Erythroblast (primary cell): Measurements from ENCODE around the gene TMEM254.
"Not testable (repeated sequence)": the region's sequence is repeated elsewhere in the genome, so short reads cannot be mapped to it uniquely, and the experiment has no call there.

Source experiments
- DNase-seq, 2 experiments: peaks; one replicate each; lab custom pipeline; 2025; lab: John Stamatoyannopoulos, UW
- GATA1 ChIP-seq: IDR thresholded peaks from 2 replicates; pipeline ENCODE4 v1.6.1; 2011; ENCODE audit warnings: low read depth, mild to moderate bottlenecking, control low read depth, low read length, moderate library complexity
- POLR2A ChIP-seq: IDR thresholded peaks from 2 replicates; pipeline ENCODE4 v1.6.1; 2011; ENCODE audit warnings: mild to moderate bottlenecking, low read length

TMEM254 gene, protein sequence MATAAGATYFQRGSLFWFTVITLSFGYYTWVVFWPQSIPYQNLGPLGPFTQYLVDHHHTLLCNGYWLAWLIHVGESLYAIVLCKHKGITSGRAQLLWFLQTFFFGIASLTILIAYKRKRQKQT

DNA sequence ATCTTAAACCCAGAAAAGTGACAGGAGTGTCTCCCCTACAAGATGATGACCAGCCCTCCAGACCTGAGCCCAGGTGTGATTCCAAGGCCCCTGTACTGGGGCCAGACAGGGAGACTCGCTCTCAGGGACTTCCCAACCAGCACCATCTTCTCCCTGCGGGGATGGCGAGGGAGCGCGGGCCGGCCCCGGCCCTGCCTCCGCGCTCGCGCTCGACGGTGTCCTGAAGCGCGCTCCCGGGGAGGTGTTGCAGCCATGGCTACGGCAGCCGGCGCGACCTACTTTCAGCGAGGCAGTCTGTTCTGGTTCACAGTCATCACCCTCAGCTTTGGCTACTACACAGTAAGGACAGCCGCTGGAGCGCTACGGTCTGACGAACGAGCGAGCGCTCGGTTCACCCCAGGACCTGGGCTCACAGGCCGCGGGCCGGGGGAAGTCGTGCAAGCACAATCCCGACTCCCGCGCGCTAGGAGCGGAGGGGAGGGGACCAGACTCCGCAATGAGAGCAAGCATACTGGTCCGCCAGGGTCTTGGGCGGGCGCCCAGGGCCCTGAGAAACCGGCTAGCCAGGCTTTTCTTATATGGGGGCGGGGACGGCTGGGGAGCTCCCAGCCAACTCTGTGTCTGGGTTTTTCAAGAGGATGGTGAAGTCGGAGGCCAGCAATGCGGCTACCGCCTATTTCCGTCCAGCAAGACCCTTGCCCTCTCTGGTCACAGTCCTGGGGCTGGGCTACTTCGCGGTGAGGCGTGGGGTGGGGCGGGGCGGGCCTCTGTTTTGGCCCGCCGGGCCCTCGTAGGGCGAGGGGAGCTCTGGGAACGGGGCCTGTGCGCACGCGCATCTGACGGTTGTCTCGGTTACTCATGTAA lies at the start of gene TMEM254:
TSS of gene TMEM254 (plus strand) at position 218 of the 864 bp plus-strand sequence. CDS start at position 253, 35 bp downstream.
- TF ChIP-seq POLR2A (peak; percentile 62), GATA1 (no peak)

DNA sequence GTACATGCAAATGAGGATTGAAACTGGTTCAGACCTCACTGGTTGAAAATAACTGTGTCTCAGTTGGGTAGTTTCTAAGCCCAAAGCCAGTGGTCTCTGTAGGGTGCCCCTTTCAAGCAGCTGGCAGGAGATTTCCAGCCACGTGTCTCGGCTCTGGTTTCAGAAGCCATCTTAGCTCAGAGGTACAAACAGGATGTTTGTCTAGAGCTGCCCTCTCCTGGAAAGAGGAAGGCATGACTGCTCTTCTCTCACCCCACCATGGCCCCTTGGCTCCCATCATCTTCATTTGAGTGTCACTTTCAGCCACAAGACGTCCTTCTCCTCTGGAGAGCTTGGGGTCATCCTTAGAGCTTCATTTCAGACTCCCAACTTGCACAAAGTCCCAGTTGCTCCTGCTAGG lies 49.3 kb upstream of the TMEM254 start:
- DNase-seq = peak; percentile 13 to 40

More for the DNA sequence above, at the start of gene TMEM254:
- peak; percentile 90 to 93 for DNase-seq

DNA sequence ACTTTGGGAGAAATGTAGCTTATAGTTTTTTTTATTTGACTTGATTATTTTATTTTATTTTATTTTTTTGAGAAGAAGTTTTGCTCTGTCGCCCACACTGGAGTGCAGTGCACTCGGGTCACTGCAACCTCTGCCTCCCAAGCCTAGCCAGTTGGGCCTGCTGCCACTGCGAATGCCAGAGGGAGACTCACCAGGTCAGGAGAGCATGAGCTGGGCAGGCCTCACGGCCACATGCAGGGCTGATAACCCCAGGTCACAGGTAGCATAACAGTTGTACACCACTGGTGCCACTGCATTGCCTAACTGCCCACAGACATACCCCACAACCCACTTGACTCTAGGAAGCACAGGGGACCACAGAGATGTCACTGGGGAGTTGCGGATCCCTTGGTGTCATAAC lies 48.6 kb upstream of the TMEM254 start:
- not testable (repeated sequence) for DNase-seq

DNA sequence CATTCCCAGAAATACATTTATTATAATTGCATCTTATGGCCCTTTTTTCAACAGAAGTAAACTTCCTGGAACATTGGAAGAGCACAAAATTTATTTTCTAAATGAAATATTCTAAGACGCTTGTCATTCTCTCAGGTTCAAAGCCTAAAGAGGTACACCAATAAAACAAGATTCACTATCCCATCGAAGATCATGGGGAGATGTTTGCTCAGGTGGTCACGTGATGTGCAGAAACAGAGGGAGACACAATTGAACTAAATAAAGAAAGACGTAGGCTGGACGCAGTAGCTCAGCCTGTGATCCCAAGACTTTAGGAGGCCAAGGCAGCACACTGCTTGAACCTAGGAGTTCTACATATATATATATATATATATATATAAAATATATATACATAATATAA lies 46.0 kb upstream of the TMEM254 start:
- no peak for TF ChIP-seq GATA1
- no peak for TF ChIP-seq POLR2A
- DNase-seq = no peak

DNA sequence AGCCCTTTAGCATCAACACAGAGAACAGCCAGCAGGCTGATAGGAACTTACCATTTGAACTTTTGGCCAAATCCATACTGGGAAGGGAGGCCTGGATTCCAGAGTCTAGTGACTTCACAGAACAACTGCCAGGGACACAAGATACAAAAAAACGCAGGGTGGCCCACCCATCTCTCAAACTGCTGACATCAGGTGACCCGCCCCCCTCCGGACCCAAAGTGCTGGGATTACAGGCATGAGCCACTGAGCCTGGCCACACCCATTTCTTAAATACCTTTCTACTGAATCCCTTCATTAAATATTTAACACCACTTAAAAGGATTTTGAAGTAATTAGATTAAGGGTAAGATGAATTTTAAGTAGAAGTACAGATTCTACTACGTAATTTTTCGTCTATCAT lies 43.7 kb upstream of the TMEM254 start:
- not testable (repeated sequence) for DNase-seq

DNA sequence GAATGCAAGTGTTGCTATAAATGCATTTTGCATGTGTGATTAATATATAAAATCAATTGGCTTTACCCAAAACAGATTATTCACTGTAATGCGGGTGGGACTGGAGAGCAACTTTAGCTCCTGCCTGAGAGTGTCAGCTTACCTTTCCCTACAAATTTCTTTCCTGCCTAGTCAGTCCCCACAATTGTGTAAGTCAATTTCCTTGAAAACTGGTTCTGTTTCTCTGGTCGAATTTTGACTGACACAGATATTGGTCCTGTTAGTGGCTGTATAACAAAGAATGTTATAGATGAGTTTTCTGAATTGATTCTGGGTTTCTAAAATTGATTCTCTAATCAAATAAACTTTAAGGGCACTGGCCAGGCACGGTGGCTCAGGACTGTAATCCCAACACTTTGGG lies 43.0 kb upstream of the TMEM254 start:
- not testable (repeated sequence) for DNase-seq

DNA sequence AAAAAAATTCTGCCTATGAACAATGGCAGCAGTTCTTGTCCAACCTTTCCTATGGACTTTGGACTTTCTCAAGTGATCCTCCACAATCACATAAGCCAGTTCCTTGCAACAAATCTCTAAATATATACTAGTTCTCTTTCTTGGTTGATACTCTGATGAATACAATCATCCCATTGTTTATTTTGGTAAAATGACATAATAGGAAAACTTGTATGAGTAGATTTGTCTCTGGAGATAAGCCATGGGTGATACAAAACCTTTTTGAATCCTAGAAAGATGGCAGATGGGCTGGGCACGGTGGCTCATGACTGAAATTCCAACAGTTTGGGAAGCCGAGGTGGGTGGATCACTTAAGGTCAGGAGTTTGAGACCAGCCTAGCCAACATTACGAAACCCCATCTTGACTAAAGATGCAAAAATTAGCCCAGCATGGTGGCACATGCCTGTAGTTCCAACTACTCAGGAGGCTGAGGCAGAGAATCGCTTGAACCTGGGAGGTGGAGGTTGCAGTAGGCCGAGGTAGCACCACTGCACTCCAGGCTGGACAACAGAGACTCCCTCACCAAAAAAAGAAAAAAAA lies 41.5 kb upstream of the TMEM254 start:
- not testable (repeated sequence) for DNase-seq

DNA sequence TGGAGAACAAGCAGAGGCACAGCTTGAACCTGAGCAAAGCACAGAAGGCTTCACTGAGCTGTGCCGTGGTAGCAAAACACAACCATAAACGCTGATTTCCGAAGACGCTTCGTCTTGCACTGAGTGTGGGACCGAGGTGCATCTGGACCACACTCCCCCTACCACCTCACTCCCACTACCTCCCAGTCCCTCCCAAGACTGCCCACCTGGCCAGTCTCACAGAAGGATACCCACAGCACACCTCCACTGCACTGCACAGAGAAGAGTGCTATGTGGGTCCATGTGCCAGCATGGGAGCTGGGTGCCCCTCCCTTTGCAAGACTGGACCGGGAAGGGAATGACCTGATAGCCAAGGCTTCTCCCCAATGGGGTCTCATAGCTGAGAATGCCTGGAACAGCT lies 40.2 kb upstream of the TMEM254 start:
- not testable (repeated sequence) for DNase-seq

DNA sequence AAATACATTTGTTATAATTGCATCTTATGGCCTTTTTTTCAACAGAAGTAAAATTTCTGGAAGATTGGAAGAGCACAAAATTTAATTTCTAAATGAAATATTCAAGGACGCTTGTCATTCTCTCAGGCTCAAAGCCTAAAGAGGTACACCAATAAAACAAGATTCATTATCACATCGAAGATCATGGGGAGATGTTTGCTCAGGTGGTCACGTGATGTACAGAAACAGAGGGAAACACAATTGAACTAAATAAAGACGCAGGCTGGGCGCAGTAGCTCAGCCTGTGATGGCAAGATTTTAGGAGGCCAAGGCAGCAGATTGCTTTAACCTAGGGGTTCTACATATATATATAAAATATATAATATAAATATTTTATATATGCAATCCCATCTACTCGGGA lies 37.3 kb upstream of the TMEM254 start:
- DNase-seq = no peak
- no peak for TF ChIP-seq POLR2A
- no peak for TF ChIP-seq GATA1

DNA sequence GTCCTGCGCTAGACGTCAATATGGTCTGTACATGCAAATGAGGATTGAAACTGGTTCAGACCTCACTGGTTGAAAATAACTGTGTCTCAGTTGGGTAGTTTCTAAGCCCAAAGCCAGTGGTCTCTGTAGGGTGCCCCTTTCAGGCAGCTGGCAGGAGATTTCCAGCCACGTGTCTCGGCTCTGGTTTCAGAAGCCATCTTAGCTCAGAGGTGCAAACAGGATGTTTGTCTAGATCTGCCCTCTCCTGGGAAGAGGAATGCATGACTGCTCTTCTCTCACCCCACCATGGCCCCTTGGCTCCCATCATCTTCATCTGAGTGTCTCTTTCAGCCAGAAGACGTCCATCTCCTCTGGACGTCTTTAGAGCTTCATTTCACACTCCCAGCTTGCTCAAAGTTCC lies 33.5 kb upstream of the TMEM254 start:
- peak; percentile 10 to 16 for DNase-seq

DNA sequence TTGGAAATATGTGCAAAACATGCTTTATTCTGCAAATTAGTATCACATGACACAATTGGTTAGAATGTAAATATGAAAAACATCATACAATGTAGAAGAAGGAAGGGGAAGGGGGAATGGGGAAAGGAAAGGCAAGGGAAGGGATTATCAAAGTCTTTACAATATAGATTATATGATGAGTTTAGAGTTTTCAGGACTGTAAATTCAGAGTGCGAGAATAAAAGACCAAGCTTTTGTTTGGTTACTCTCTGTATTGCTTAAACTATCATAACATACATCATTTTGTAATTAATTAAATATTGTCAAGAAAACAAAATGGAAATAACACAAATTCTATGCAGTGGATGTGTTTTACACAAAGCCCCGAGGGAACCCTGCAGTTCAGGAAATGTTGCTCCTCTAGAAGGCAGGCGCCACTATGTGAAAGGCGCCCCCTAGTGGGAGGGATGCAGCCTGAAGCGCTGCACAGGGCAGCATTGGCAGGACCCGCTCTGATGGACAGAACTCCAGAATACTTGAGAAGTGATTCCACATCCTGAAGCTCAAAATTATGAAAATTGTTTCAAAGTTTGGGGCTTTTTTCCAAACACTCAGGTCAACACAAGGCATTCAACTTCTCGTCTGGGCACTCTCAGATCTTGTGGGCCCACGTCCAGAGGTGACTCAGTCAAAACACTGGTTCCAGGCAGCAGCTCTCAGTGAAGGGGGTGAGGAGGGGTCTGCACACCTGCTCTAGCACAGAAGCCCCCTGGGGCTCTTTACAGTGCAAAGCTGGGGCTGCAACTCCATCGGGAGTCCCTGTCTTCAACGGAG lies 31.6 kb upstream of the TMEM254 start:
- peak; percentile 63 to 78 for DNase-seq
- TF ChIP-seq POLR2A (no peak), GATA1 (no peak)

DNA sequence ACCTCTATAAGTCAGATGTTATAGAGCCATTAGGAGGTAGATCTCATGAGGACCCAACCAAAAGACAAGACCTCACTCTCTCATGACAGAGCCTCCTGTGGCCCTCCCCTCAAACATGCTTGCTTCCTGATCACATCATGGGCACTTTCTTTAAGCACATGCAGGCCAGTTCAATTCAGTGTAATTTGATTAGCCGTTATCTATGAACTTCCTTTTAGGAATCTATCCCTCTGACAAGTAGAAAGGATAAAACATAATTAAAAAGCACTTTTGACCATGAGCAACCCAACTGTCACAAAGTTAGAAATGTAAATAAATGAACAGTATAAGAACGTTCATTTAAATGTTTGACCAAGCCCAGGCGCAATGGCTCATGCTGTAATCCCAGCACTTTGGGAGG lies 27.7 kb upstream of the TMEM254 start:
- DNase-seq = no peak
- no peak for TF ChIP-seq GATA1
- TF ChIP-seq POLR2A = no peak

DNA sequence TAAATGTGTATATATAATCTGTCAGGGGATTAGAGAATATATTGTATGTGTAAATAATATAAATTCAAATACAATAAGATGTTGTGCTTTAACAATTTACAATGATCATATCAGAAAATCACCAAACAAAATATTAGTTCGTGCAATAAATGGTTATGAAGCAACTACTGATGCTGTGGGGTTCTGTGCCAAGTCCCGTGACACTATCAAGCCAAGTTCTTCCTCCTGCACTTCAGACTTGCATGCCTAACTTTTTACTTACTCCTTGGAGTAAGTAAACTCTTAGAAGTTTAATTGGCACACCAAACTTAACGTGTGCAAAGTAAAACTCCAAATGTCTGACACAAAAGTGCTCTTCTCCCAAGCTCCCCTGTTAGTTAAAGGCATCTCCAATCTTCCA lies 26.5 kb upstream of the TMEM254 start:
- no peak for DNase-seq
- no peak for TF ChIP-seq POLR2A
- TF ChIP-seq GATA1 = no peak

DNA sequence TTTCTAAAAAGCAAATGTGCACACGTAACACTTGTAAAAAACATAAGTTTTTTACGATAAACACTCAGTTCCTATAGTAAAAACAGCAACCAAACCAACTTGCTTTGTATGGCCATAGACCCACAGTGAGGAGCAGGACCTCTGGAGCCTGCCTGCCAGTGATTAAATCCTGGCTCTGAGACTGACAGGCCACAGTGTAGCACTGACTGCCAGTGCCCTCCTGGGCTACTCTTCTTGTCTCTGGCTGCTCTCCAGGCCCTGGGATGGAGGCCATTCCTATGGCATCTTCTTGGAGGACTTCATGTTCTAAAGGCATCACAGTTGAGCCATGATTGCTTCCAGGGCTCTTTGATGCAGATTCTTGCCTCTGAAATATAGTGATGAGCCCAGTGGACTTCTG lies 22.7 kb upstream of the TMEM254 start:
- TF ChIP-seq POLR2A (no peak), GATA1 (no peak)
- DNase-seq = no peak

DNA sequence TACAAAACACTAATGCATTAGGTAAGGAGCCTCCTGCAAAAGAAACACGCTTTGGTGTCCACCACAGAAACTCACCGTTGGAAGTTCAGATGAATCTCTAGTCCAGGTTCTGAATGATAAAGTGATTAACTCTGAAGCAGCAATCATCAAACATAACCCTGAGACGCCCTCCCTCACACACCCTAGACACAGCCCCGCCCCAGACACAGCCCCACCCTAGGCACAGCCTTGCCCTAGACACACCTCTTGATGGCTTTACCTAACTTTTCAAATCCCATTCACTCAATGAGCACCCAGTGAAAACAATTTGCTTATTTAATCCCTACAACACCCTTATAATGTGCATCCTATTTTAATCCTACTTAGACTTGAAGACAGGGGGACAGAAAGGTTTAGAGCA lies 21.3 kb upstream of the TMEM254 start:
- no peak for DNase-seq
- TF ChIP-seq POLR2A (no peak), GATA1 (no peak)
